ENCODE results near the gene KRT9. TPM values are rescaled to one million over a fixed set of nuclear protein-coding genes. Genes with fewer than 3 reads are reported as not detected.
"Not testable (repeated sequence)": the region's sequence is repeated elsewhere in the genome, so short reads cannot be mapped to it uniquely, and the experiment has no call there.

KRT9 gene
- polyA plus RNA-seq, 2 of the 4 experiments (the other 2 are of a cell fraction), result not detected

DNA sequence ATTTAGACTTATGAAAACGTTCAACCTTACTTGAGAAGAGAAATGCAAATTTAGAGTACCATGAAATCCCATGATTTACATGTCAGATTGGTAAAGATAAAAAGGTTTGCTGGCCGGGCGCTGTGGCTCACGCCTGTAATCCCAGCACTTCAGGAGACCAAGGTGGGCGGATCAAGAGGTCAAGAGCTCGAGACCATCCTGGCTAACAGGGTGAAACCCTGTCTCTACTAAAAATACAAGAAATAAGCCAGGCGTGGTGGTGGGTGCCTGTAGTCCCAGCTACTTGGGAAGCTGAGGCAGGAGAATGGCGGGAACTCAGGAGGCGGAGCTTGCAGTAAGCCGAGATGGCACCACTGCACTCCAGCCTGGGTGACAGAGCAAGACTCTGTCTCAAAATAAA is 29.1 kb downstream of the KRT9 start:
- not testable (repeated sequence) for H3K4me2 ChIP-seq; H3K27ac ChIP-seq; DNase-seq (ENCODE audit: low read depth in 1 of 2, low spot score in 1 of 2); ATAC-seq; H3K4me3 ChIP-seq; H3K9me3 ChIP-seq; FAIRE-seq
- ChIA-PET POLR2A (interaction anchor here (0.6 to 0.7 kb wide), 2 partner anchors 13 to 1089 kb away, joined by 3 read pairs; no protein-coding TSS in a partner anchor), CTCF (interaction anchor here (0.9 to 6.8 kb wide), 10 partner anchors 15 to 686 kb away, joined by 3 to 50 read pairs (median 4); no protein-coding TSS in a partner anchor)
- peaks cover 35% of the 10 kb centered on the region for H3K4me1 ChIP-seq
- 83% methylated on average over 10 of the region's 10 CpGs for WGBS (ENCODE audit: missing lambda C conversion rate)

DNA sequence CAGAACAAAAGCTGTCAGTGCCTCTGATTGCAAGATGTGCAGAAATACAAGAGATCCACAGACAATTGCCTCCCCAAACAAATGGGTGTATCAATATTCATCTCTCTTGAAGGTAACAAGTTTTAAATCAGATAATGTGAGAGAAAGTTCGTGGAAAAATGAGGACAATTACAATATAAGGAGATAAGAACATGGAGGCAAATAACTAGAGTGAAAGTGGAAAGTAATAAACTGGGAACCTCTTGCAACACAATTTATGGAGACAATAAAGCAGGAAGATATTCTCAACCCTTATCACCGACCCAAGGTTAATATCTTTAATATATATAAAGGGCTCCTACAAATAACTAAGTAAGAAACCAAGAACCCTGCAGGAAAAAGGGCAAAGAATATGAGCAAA is 29.5 kb downstream of the KRT9 start:
- DNase-seq (ENCODE audit: low read depth in 1 of 2, low spot score in 1 of 2) (no peak), FAIRE-seq (no peak), ATAC-seq (no peak)
- TF ChIP-seq SMC3 (IDR thresholded peaks at IDR 0.05) (no peak), MYC (IDR thresholded peaks at IDR 0.05; ENCODE audit: borderline replicate concordance, low read length) (no peak), RAD21 (conservative IDR thresholded peaks at IDR 0.05 in 1 of 2, IDR thresholded peaks at IDR 0.05 in 1 of 2) (no peak), GATA3 (IDR thresholded peaks at IDR 0.05; ENCODE audit: borderline replicate concordance) (no peak), SREBF2 (IDR thresholded peaks at IDR 0.05) (no peak), POLR2A (IDR thresholded peaks at IDR 0.05; ENCODE audit: low read length) (no peak), ESRRA (IDR thresholded peaks at IDR 0.05; ENCODE audit: borderline replicate concordance, low read length) (no peak), POLR2AphosphoS2 (conservative IDR thresholded peaks at IDR 0.05; ENCODE audit: low read length) (no peak), NR3C1 (IDR thresholded peaks at IDR 0.05) (no peak)
- TF ChIP-seq, protein P1, sequence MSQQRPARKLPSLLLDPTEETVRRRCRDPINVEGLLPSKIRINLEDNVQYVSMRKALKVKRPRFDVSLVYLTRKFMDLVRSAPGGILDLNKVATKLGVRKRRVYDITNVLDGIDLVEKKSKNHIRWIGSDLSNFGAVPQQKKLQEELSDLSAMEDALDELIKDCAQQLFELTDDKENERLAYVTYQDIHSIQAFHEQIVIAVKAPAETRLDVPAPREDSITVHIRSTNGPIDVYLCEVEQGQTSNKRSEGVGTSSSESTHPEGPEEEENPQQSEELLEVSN (IDR thresholded peaks at IDR 0.05; ENCODE audit: borderline replicate concordance, low read depth), result no peak
- TF ChIP-seq, protein P2, sequence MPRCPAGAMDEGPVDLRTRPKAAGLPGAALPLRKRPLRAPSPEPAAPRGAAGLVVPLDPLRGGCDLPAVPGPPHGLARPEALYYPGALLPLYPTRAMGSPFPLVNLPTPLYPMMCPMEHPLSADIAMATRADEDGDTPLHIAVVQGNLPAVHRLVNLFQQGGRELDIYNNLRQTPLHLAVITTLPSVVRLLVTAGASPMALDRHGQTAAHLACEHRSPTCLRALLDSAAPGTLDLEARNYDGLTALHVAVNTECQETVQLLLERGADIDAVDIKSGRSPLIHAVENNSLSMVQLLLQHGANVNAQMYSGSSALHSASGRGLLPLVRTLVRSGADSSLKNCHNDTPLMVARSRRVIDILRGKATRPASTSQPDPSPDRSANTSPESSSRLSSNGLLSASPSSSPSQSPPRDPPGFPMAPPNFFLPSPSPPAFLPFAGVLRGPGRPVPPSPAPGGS (IDR thresholded peaks at IDR 0.05), result no peak
- 31% methylated on average over 2 of the region's 2 CpGs for WGBS (ENCODE audit: missing lambda C conversion rate)
- POLR2A ChIA-PET, result interaction anchor here (0.6 to 0.7 kb wide), 2 partner anchors 12 to 1089 kb away, joined by 3 read pairs; no protein-coding TSS in a partner anchor
- CTCF ChIA-PET, result interaction anchor here (1.1 to 6.8 kb wide), 10 partner anchors 11 to 686 kb away, joined by 3 to 50 read pairs (median 5); no protein-coding TSS in a partner anchor
- Histone ChIP-seq H3K4me2 (no peak overlapping the region), H3K4me3 (no peak overlapping the region), H3K27ac (no peak overlapping the region), H3K9me3 (0 out of 3 replicates have a peak, but pooled peaks cover 7% of the 10 kb centered on the region), H3K4me1 (peaks cover 31% of the 10 kb centered on the region)

DNA sequence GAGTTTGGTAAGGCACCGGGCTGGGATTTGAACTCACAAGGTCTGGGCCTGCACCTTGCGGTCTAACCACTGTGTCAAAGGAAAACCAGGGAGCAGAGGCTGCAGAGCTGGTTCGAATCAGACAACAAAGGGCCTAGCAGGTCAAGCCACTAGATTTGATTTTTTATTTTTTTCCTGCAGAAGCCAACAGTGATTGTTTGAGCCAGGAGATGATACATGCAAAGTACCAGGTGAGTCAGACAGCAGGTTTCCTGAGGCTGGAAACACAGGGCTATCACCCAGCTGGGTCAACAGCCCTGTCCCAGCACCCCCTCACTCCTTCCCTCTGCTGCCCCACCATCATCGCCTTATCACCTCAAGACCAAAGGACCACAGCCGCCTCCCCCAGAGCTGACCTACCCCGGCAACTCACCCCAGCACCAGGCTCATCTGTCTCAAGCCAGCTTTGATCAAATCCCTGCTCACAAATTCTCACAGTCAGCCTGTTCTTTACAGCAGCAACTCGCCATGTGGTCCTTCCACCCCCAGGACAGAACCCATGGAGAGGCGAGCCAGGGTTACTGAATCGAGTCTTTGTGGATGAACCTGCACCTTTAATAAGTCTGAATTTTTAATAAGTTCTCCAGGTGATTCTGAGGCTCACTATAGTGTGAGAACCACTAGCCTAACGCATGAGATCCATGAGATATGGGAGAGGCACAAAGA is 30.8 kb downstream of the KRT9 start:
- ATAC-seq (no peak), FAIRE-seq (no peak), DNase-seq (ENCODE audit: low read depth in 1 of 2, low spot score in 1 of 2) (no peak)
- TF ChIP-seq MAZ (IDR thresholded peaks at IDR 0.05; ENCODE audit: borderline replicate concordance, low read depth, low read length) (no peak), KDM1A (IDR thresholded peaks at IDR 0.05; ENCODE audit: low read depth) (no peak), RCOR1 (IDR thresholded peaks at IDR 0.05; ENCODE audit: low read depth, low read length) (no peak), ESRRA (IDR thresholded peaks at IDR 0.05; ENCODE audit: borderline replicate concordance, low read length) (no peak), FOXS1 (CRISPR knock-in tag; IDR thresholded peaks at IDR 0.05) (no peak), RNF2 (IDR thresholded peaks at IDR 0.05; ENCODE audit: borderline replicate concordance, low read depth) (no peak), BHLHE40 (IDR thresholded peaks at IDR 0.05; ENCODE audit: low read depth, low read length) (no peak), HEYL (CRISPR knock-in tag; IDR thresholded peaks at IDR 0.05) (no peak), FOSL2 (IDR thresholded peaks at IDR 0.05) (no peak), FOSL2 (CRISPR knock-in tag; IDR thresholded peaks at IDR 0.05) (no peak), CHD4 (IDR thresholded peaks at IDR 0.05; ENCODE audit: borderline replicate concordance) (no peak), GATA3 (IDR thresholded peaks at IDR 0.05; ENCODE audit: borderline replicate concordance) (no peak), POLR2AphosphoS2 (conservative IDR thresholded peaks at IDR 0.05; ENCODE audit: low read length) (no peak), NR3C1 (IDR thresholded peaks at IDR 0.05) (no peak), RFX5 (IDR thresholded peaks at IDR 0.05) (no peak)
- TF ChIP-seq, protein P3, sequence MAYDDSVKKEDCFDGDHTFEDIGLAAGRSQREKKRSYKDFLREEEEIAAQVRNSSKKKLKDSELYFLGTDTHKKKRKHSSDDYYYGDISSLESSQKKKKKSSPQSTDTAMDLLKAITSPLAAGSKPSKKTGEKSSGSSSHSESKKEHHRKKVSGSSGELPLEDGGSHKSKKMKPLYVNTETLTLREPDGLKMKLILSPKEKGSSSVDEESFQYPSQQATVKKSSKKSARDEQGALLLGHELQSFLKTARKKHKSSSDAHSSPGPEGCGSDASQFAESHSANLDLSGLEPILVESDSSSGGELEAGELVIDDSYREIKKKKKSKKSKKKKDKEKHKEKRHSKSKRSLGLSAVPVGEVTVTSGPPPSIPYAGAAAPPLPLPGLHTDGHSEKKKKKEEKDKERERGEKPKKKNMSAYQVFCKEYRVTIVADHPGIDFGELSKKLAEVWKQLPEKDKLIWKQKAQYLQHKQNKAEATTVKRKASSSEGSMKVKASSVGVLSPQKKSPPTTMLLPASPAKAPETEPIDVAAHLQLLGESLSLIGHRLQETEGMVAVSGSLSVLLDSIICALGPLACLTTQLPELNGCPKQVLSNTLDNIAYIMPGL (CRISPR knock-in tag; IDR thresholded peaks at IDR 0.05; ENCODE audit: borderline replicate concordance), result no peak
- TF ChIP-seq, protein P4, sequence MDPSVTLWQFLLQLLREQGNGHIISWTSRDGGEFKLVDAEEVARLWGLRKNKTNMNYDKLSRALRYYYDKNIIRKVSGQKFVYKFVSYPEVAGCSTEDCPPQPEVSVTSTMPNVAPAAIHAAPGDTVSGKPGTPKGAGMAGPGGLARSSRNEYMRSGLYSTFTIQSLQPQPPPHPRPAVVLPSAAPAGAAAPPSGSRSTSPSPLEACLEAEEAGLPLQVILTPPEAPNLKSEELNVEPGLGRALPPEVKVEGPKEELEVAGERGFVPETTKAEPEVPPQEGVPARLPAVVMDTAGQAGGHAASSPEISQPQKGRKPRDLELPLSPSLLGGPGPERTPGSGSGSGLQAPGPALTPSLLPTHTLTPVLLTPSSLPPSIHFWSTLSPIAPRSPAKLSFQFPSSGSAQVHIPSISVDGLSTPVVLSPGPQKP (IDR thresholded peaks at IDR 0.05; ENCODE audit: low read depth, low read length), result no peak
- TF ChIP-seq, protein P5, sequence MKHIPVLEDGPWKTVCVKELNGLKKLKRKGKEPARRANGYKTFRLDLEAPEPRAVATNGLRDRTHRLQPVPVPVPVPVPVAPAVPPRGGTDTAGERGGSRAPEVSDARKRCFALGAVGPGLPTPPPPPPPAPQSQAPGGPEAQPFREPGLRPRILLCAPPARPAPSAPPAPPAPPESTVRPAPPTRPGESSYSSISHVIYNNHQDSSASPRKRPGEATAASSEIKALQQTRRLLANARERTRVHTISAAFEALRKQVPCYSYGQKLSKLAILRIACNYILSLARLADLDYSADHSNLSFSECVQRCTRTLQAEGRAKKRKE (CRISPR knock-in tag; IDR thresholded peaks at IDR 0.05; ENCODE audit: low read depth), result no peak
- ChIA-PET POLR2A (interaction anchor here (1.4 kb wide), 1 partner anchor 722 kb away, joined by 3 read pairs; no protein-coding TSS in a partner anchor), CTCF (interaction anchor here (0.9 to 8.1 kb wide), 13 partner anchors 9 to 738 kb away, joined by 3 to 141 read pairs (median 5); no protein-coding TSS in a partner anchor)
- 83% methylated on average over 10 of the region's 10 CpGs for WGBS (ENCODE audit: missing lambda C conversion rate)
- H3K9me3 ChIP-seq, result no peaks in the 10 kb centered on the region
- H3K27ac ChIP-seq, result peak overlapping the region in 1 of 2 experiments; percentile 63; a peak in 2 of 6 replicates
- H3K4me1 ChIP-seq, result peaks cover 27% of the 10 kb centered on the region
- H3K4me3 ChIP-seq, result no peak overlapping the region
- H3K4me2 ChIP-seq, result no peak overlapping the region

Measured in A549 (cell line).